IMR-90 (cell line): ENCODE measurements around the gene BCL11A. TPM values are rescaled to one million over a fixed set of nuclear protein-coding genes. Genes with fewer than 3 reads are reported as not detected.

Source experiments
- ATAC-seq: fragments of 200-7000 bp; cut with Tn5 transposase; 2 replicates; pipeline ENCODE4 v1.9.1; 2020; ENCODE audit warnings: low read depth, mild to moderate bottlenecking, moderate library complexity
- BruUV-seq: library from RNA; stranded (reverse); fragments of 400-500 nt; replicated peaks from 2 replicates; lab custom pipeline; 2021; lab: Mats Ljungman, UMichigan
- CTCF ChIA-PET: fragments of 300-600 bp; formaldehyde crosslinking; extraction: SDS; loops from one replicate; lab custom pipeline; 2021; ENCODE audit warnings: antibody characterized with exemption; lab: Yijun Ruan, JAX
- POLR2A ChIA-PET: fragments of 300-600 bp; sonication (Branson Sonifier 250); formaldehyde crosslinking; loops from one replicate; lab custom pipeline; 2022; ENCODE audit warnings: antibody characterized with exemption; ENCODE audit not compliant: unreplicated experiment; lab: Charles Lee
- DNase-seq: peaks from one replicate; pipeline ENCODE4 v3.0.0; 2013
- H2AFZ ChIP-seq: replicated peaks from 2 replicates; pipeline ENCODE3; 2013; ENCODE audit warnings: low read length, mild to moderate bottlenecking; ENCODE audit not compliant: poor library complexity
- H2AK5ac ChIP-seq: 2 replicates; pipeline ENCODE4 v1.6.1; 2013; ENCODE audit warnings: low read depth, low read length, inconsistent platforms
- H2AK9ac ChIP-seq: replicated peaks from 2 replicates; pipeline ENCODE3; 2013; ENCODE audit warnings: mild to moderate bottlenecking, low read depth, low read length, moderate library complexity; ENCODE audit not compliant: poor library complexity
- H2BK120ac ChIP-seq: 2 replicates; pipeline ENCODE4 v1.6.1; 2013; ENCODE audit warnings: low read depth, low read length, inconsistent platforms
- H2BK15ac ChIP-seq: 3 replicates; pipeline ENCODE4 v1.6.1; 2013; ENCODE audit warnings: low read depth, low read length, inconsistent platforms
- H2BK20ac ChIP-seq: 2 replicates; pipeline ENCODE4 v1.6.1; 2013; ENCODE audit warnings: low read depth, mild to moderate bottlenecking, inconsistent platforms, low read length, moderate library complexity
- H2BK5ac ChIP-seq: 2 replicates; pipeline ENCODE4 v1.6.1; 2013; ENCODE audit warnings: mild to moderate bottlenecking, low read depth, low read length, inconsistent platforms; ENCODE audit not compliant: poor library complexity, severe bottlenecking
- H3K14ac ChIP-seq: replicated peaks from 2 replicates; pipeline ENCODE4 v1.6.1; 2013; ENCODE audit warnings: low read depth, low read length, inconsistent platforms
- H3K18ac ChIP-seq: 2 replicates; pipeline ENCODE4 v1.6.1; 2013; ENCODE audit warnings: low read depth, low read length, control low read depth
- H3K23ac ChIP-seq: 2 replicates; pipeline ENCODE4 v1.6.1; 2013; ENCODE audit warnings: low read depth, low read length, inconsistent platforms
- H3K27ac ChIP-seq: 2 replicates; pipeline ENCODE4 v1.5.1; 2013; ENCODE audit warnings: mild to moderate bottlenecking, control low read depth, low read length; ENCODE audit not compliant: insufficient read depth
- H3K27me3 ChIP-seq: 2 replicates; pipeline ENCODE4 v1.6.1; 2013; ENCODE audit warnings: low read length; ENCODE audit not compliant: control insufficient read depth, insufficient read depth
- H3K36me3 ChIP-seq: 2 replicates; pipeline ENCODE4 v1.6.1; 2013; ENCODE audit warnings: low read length, mixed read lengths; ENCODE audit not compliant: control insufficient read depth, insufficient read depth
- H3K4ac ChIP-seq: 2 replicates; pipeline ENCODE4 v1.6.1; 2013; ENCODE audit warnings: low read depth, low read length, inconsistent platforms
- H3K4me1 ChIP-seq: 2 replicates; pipeline ENCODE4 v1.6.1; 2013; ENCODE audit warnings: low read length, mixed read lengths; ENCODE audit not compliant: control insufficient read depth, insufficient read depth
- H3K4me2 ChIP-seq: 2 replicates; pipeline ENCODE4 v1.6.1; 2013; ENCODE audit warnings: low read depth, mild to moderate bottlenecking, control low read depth, low read length, moderate library complexity
- H3K4me3 ChIP-seq: 2 replicates; pipeline ENCODE4 v1.5.1; 2013; ENCODE audit warnings: low read depth, mild to moderate bottlenecking, control low read depth, low read length, moderate library complexity; ENCODE audit not compliant: insufficient read depth
- H3K56ac ChIP-seq: 2 replicates; pipeline ENCODE4 v1.6.1; 2013; ENCODE audit warnings: low read length, inconsistent platforms; ENCODE audit not compliant: insufficient read depth; ENCODE audit errors: extremely low read depth
- H3K79me1 ChIP-seq, 2 experiments: 2 replicates each; pipeline ENCODE4 v1.6.1; 2013; ENCODE audit warnings: low read length in 2 of 2, inconsistent platforms in 1 of 2, low read depth in 1 of 2
- H3K9ac ChIP-seq: 2 replicates; pipeline ENCODE4 v1.6.1; 2013; ENCODE audit warnings: low read depth, low read length, control low read depth
- H3K9me1 ChIP-seq: 2 replicates; pipeline ENCODE4 v1.6.1; 2013; ENCODE audit warnings: low read length, inconsistent platforms; ENCODE audit not compliant: insufficient read depth
- H3K9me3 ChIP-seq: 2 replicates; pipeline ENCODE4 v1.6.1; 2013; ENCODE audit warnings: low read length; ENCODE audit not compliant: control insufficient read depth, insufficient read depth
- H4K20me1 ChIP-seq: 2 replicates; pipeline ENCODE4 v1.6.1; 2013; ENCODE audit warnings: low read length, inconsistent platforms; ENCODE audit not compliant: insufficient read depth
- H4K5ac ChIP-seq: 2 replicates; pipeline ENCODE4 v1.6.1; 2013; ENCODE audit warnings: mild to moderate bottlenecking, low read depth, low read length, control low read depth
- H4K8ac ChIP-seq, 2 experiments: 2 replicates each; pipeline ENCODE4 v1.6.1; 2013; ENCODE audit warnings: low read depth in 2 of 2, low read length in 2 of 2, control low read depth in 1 of 2, inconsistent platforms in 1 of 2
- H4K91ac ChIP-seq: 2 replicates; pipeline ENCODE4 v1.6.1; 2013; ENCODE audit warnings: low read depth, low read length, inconsistent platforms; ENCODE audit not compliant: insufficient read depth
- BHLHE40 ChIP-seq: fragments of 150-350 bp; IDR thresholded peaks from 2 replicates; pipeline ENCODE4 v1.6.1; 2016; ENCODE audit warnings: mild to moderate bottlenecking, low read depth, low read length
- CEBPB ChIP-seq: IDR thresholded peaks from 2 replicates; pipeline ENCODE4 v1.6.1; 2012; ENCODE audit warnings: low read depth, low read length, improper control_type of control experiment
- CHD1 ChIP-seq: IDR thresholded peaks from 2 replicates; pipeline ENCODE4 v1.6.1; 2012; ENCODE audit warnings: low read depth, low read length, improper control_type of control experiment
- CTCF ChIP-seq: conservative IDR thresholded peaks from 2 replicates; pipeline ENCODE4 v1.5.1; 2012; ENCODE audit warnings: mild to moderate bottlenecking, low read depth, low read length, improper control_type of control experiment
- ELK1 ChIP-seq: fragments of 150-350 bp; IDR thresholded peaks from 2 replicates; pipeline ENCODE4 v1.6.1; 2016; ENCODE audit warnings: low read depth, mild to moderate bottlenecking, low read length, moderate library complexity, borderline replicate concordance
- FOS ChIP-seq: fragments of 150-350 bp; IDR thresholded peaks from 2 replicates; pipeline ENCODE4 v1.6.1; 2016; ENCODE audit warnings: low read depth, low read length
- MAFK ChIP-seq: IDR thresholded peaks from 2 replicates; pipeline ENCODE4 v1.6.1; 2012; ENCODE audit warnings: low read depth, low read length, improper control_type of control experiment
- MAZ ChIP-seq: IDR thresholded peaks from 2 replicates; pipeline ENCODE4 v1.6.1; 2012; ENCODE audit warnings: low read depth, mild to moderate bottlenecking, low read length, improper control_type of control experiment, moderate library complexity, borderline replicate concordance
- MXI1 ChIP-seq: IDR thresholded peaks from 2 replicates; pipeline ENCODE4 v1.6.1; 2012; ENCODE audit warnings: low read depth, mild to moderate bottlenecking, low read length, moderate library complexity, borderline replicate concordance
- NFE2L2 ChIP-seq: fragments of 150-350 bp; IDR thresholded peaks from 2 replicates; pipeline ENCODE4 v1.6.1; 2016; ENCODE audit warnings: low read depth, mild to moderate bottlenecking, low read length
- POLR2A ChIP-seq: IDR thresholded peaks from 2 replicates; pipeline ENCODE4 v1.6.1; 2012; ENCODE audit warnings: mild to moderate bottlenecking, low read depth, low read length
- RAD21 ChIP-seq: IDR thresholded peaks from 2 replicates; pipeline ENCODE4 v1.6.1; 2012; ENCODE audit warnings: low read length, improper control_type of control experiment
- RCOR1 ChIP-seq: IDR thresholded peaks from 2 replicates; pipeline ENCODE4 v1.6.1; 2012; ENCODE audit warnings: mild to moderate bottlenecking, low read length, improper control_type of control experiment; ENCODE audit not compliant: insufficient replicate concordance
- RFX5 ChIP-seq: IDR thresholded peaks from 2 replicates; pipeline ENCODE4 v1.8.0; 2012; ENCODE audit warnings: low read depth, mild to moderate bottlenecking, low read length, moderate library complexity
- SMC3 ChIP-seq: fragments of 150-350 bp; IDR thresholded peaks from 2 replicates; pipeline ENCODE4 v1.6.1; 2016; ENCODE audit warnings: low read depth, mild to moderate bottlenecking, antibody characterized with exemption, low read length, moderate library complexity
- WGBS, 2 experiments: methylation state at CpG; one replicate each; pipeline versions ENCODE4 v1.1.5 to v1.1.7; 2013; ENCODE audit warnings: missing lambda C conversion rate in 2 of 2; ENCODE audit not compliant: insufficient read length in 1 of 2; ENCODE audit errors: extremely low coverage in 2 of 2; 5-methylcytosine and 5-hydroxymethylcytosine counted together
- dilution Hi-C: fragments of 300-500 bp; cut with HindIII; formaldehyde crosslinking; loops from one replicate; pipeline ENCODE4 v1.14.3; 2018; ENCODE audit warnings: low sequenced_read_pairs; ENCODE audit not compliant: unreplicated experiment
- in situ Hi-C: fragments of 300-500 bp; cut with MboI; formaldehyde crosslinking; loops from 3 replicates; pipeline ENCODE4 v1.14.3; 2019; ENCODE audit warnings: low sequenced_read_pairs, inconsistent platforms, mixed read lengths
- intact Hi-C: fragments of 100-400 bp; cut with micrococcal nuclease; formaldehyde crosslinking; loops from 2 replicates; pipeline ENCODE4 v1.10.0; 2022
- polyA plus RNA-seq, 3 experiments: library from polyadenylated mRNA; depleted of rRNA; stranded (reverse); fragments of >200 nt; gene quantifications; 2 replicates each; pipeline ENCODE4 v1.2.3, GENCODE V29; 2012; ENCODE audit warnings: low replicate concordance in 1 of 3
- total RNA-seq: library from RNA; depleted of rRNA; stranded (reverse); fragments of >200 nt; gene quantifications from 2 replicates; pipeline ENCODE4 v1.2.3, GENCODE V29; 2012
- TF ChIP-seq, protein P1 (sequence below): fragments of 150-350 bp; IDR thresholded peaks from 2 replicates; pipeline ENCODE4 v1.6.1; 2017; ENCODE audit warnings: mild to moderate bottlenecking, antibody characterized with exemption, low read length, low read depth

The BCL11A gene
- total and polyA plus RNA-seq, 2 of the 4 experiments (the other 2 are of a cell fraction): 1.0 to 1.1 TPM

DNA sequence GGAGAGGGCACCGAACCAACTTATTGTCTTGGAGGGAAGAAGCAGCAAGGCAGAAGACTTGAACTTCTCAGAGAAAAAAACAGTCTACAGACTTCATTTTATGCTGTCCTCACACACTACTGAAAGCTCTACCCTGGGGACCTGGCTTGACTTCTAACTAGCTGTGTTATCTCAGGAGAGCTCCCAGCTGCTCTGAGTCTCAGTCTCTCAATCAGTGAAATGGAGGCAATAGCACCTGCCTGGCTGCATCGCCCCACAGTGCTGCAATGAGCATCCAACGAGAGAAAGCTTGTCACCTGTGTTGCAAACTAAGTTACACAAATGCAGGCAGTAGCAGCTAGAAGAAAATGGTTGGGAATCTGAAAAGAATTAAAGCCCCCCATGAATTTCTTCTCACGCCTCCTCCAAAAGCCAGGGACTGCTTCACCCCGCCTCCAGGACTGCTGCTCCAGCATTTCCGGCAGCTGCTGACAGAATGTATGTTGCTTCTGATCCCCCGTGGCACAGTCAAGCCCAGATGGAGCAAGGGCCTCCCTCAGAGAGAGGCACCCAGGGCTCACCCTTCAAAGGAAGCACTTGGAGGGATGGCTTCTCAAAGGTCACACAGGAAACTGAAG, 116.3 kb downstream of the BCL11A start:
- BruUV-seq: no TSS peak
- Histone ChIP-seq H2BK120ac (no peak overlapping the region), H4K91ac (no peak overlapping the region), H2AK9ac (no peak overlapping the region), H2AFZ (no peak overlapping the region), H3K14ac (no peak overlapping the region), H3K9ac (no peak overlapping the region), H2AK5ac (no peak overlapping the region), H3K9me1 (no peaks in the 10 kb centered on the region), H3K9me3 (no peaks in the 10 kb centered on the region), H4K8ac (no peak overlapping the region), H3K18ac (no peak overlapping the region), H3K36me3 (no peaks in the 10 kb centered on the region), H3K4me1 (no peaks in the 10 kb centered on the region), H2BK5ac (no peak overlapping the region), H3K4me2 (no peak overlapping the region), H3K27ac (no peak overlapping the region), H3K23ac (no peak overlapping the region), H2BK15ac (no peak overlapping the region), H2BK20ac (no peak overlapping the region), H3K4me3 (no peak overlapping the region), H3K56ac (no peak overlapping the region), H3K27me3 (no peaks in the 10 kb centered on the region), H4K20me1 (no peaks in the 10 kb centered on the region), H3K4ac (no peak overlapping the region), H3K79me1 (no peaks in the 10 kb centered on the region), H4K5ac (no peak overlapping the region)
- DNase-seq: no peak
- ChIA-PET POLR2A (no interaction called here), CTCF (no interaction called here)
- intact Hi-C loops (no loop called here), in situ Hi-C loops (no loop called here), dilution Hi-C loops (no loop called here)
- TF ChIP-seq CEBPB: no peak
- TF ChIP-seq MAFK: no peak
- TF ChIP-seq ELK1: no peak
- TF ChIP-seq, protein P1, sequence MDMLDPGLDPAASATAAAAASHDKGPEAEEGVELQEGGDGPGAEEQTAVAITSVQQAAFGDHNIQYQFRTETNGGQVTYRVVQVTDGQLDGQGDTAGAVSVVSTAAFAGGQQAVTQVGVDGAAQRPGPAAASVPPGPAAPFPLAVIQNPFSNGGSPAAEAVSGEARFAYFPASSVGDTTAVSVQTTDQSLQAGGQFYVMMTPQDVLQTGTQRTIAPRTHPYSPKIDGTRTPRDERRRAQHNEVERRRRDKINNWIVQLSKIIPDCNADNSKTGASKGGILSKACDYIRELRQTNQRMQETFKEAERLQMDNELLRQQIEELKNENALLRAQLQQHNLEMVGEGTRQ: no peak
- no peak for TF ChIP-seq POLR2A
- no peak for TF ChIP-seq NFE2L2
- no peak for TF ChIP-seq RCOR1
- TF ChIP-seq CHD1: no peak
- no peak for TF ChIP-seq BHLHE40
- no peak for TF ChIP-seq MAZ
- TF ChIP-seq CTCF: no peak
- no peak for TF ChIP-seq SMC3
- TF ChIP-seq RFX5: no peak
- TF ChIP-seq FOS: no peak
- TF ChIP-seq RAD21: no peak
- no peak for TF ChIP-seq MXI1
- 83% methylated on average over 1 of the region's 7 CpGs; no CpG with 5 or more reads in 1 of the 2 experiments for WGBS, 2 experiments
- no peak for ATAC-seq
